ENCODE data around the gene TADA2B. TPM values are rescaled to one million over a fixed set of nuclear protein-coding genes. Genes with fewer than 3 reads are reported as not detected.

The TADA2B gene
- total RNA-seq, 1 donor from 2014 or later = 23.2 TPM

GRCh38 chr4:7023486-7023885 lies 19.7 kb upstream of the TADA2B start:
- H3K27ac ChIP-seq = no peak overlapping the region
- peaks cover 39% of the 10 kb centered on the region for H3K36me3 ChIP-seq
- no peak for ATAC-seq
- no peak for DNase-seq
- H3K4me1 ChIP-seq = no peaks in the 10 kb centered on the region
- TF ChIP-seq CTCF (IDR thresholded peaks at IDR 0.05) = no peak
- H3K27me3 ChIP-seq = no peaks in the 10 kb centered on the region
- H3K9me3 ChIP-seq = no peaks in the 10 kb centered on the region
- no peak overlapping the region for H3K4me3 ChIP-seq
- intact Hi-C loops (cut with DNase I) = no loop called here

GRCh38 chr4:7023901-7024300 lies 19.3 kb upstream of the TADA2B start:
- Histone ChIP-seq H3K9me3 (no peaks in the 10 kb centered on the region), H3K36me3 (peaks cover 39% of the 10 kb centered on the region), H3K27me3 (no peaks in the 10 kb centered on the region), H3K27ac (no peak overlapping the region), H3K4me3 (no peak overlapping the region), H3K4me1 (no peaks in the 10 kb centered on the region)
- no peak for DNase-seq
- intact Hi-C loops (cut with DNase I) = no loop called here
- no peak for ATAC-seq
- no peak for TF ChIP-seq CTCF (IDR thresholded peaks at IDR 0.05)

DNA sequence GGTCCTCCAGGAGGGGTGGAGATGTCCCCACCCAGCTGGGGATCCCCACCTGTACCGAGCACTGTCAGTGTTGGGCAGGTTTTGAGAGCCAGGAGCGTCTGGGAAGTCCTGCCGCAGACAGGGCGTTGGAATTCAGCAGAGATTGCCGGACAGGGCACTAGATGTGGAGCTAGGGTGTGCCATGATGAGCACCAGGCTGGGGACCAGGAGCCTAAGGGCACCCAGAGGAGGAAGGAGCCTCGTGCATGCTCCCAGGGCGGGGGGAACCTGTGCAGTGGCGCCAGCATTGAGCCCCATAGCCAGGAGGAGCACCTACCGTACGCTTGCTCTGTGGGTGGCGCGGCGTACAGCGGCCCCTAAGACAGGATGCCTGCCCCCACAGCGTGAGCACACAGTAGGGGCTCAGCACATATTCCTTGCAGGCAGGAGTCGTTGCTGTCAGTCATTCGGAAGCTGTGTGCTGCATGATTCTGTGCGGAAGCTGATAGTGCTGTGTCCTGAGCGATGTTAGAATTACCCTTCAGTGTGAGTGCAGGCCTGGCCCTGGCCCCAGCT lies 18.8 kb upstream of the TADA2B start:
- intact Hi-C loops (cut with DNase I) = no loop called here
- ATAC-seq (peak; percentile 9), DNase-seq (no peak)
- no peaks in the 10 kb centered on the region for H3K9me3 ChIP-seq
- no peak overlapping the region for H3K4me3 ChIP-seq
- no peaks in the 10 kb centered on the region for H3K4me1 ChIP-seq
- H3K36me3 ChIP-seq = peaks cover 44% of the 10 kb centered on the region
- H3K27ac ChIP-seq = no peak overlapping the region
- H3K27me3 ChIP-seq = no peaks in the 10 kb centered on the region
- no peak for TF ChIP-seq CTCF (IDR thresholded peaks at IDR 0.05)

DNA sequence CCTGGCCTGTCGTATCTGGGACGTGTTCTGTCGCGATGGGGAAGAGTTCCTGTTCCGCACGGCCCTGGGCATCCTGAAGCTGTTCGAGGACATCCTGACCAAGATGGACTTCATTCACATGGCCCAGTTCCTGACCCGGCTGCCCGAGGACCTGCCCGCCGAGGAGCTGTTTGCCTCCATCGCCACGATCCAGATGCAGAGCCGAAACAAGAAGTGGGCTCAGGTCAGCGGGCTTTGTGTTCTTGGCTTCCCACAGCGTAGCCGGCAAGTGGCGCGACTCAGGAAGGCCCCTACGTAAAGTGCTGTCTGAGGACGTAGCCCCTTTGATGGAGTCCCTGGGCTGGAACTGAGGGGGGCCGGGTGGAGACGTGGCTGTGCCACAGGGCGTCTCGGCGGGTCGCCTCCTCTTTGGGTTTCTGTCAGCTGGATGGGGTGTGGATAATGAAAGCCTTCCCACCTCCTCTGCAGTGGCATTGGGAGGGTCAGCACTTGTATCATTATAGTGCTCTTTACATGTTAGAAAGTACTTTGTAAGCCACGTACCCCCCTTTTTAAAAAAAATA lies 18.1 kb upstream of the TADA2B start:
- H3K36me3 ChIP-seq = peaks cover 51% of the 10 kb centered on the region
- TF ChIP-seq CTCF (IDR thresholded peaks at IDR 0.05) = no peak
- intact Hi-C loops (cut with DNase I) = no loop called here

GRCh38 chr4:7026107-7026506 lies 17.1 kb upstream of the TADA2B start:
- ATAC-seq (no peak), DNase-seq (no peak)
- H3K36me3 ChIP-seq = peaks cover 58% of the 10 kb centered on the region
- no peaks in the 10 kb centered on the region for H3K27me3 ChIP-seq
- TF ChIP-seq CTCF (IDR thresholded peaks at IDR 0.05) = no peak
- no peaks in the 10 kb centered on the region for H3K9me3 ChIP-seq
- no peaks in the 10 kb centered on the region for H3K4me1 ChIP-seq
- no peak overlapping the region for H3K4me3 ChIP-seq
- intact Hi-C loops (cut with DNase I) = no loop called here
- no peak overlapping the region for H3K27ac ChIP-seq

More for the DNA sequence above, 18.1 kb upstream of the TADA2B start:
- Histone ChIP-seq H3K4me1 (no peaks in the 10 kb centered on the region), H3K4me3 (no peak overlapping the region), H3K27me3 (no peaks in the 10 kb centered on the region), H3K27ac (no peak overlapping the region), H3K9me3 (no peaks in the 10 kb centered on the region)
- ATAC-seq (no peak), DNase-seq (no peak)

- H3K4me1 ChIP-seq = no peaks in the 10 kb centered on the region
- no peak overlapping the region for H3K27ac ChIP-seq
- intact Hi-C loops (cut with DNase I) = no loop called here
- H3K9me3 ChIP-seq = no peaks in the 10 kb centered on the region
- no peaks in the 10 kb centered on the region for H3K27me3 ChIP-seq
- DNase-seq (no peak), ATAC-seq (no peak)
- H3K4me3 ChIP-seq = no peak overlapping the region
- TF ChIP-seq CTCF (IDR thresholded peaks at IDR 0.05) = no peak
- H3K36me3 ChIP-seq = peaks cover 59% of the 10 kb centered on the region
Observed at GRCh38 chr4:7027284-7027683, 15.9 kb upstream of the TADA2B start.
